PC-9 (cell line): Measurements from ENCODE around the gene SMAD9.

Source experiments
- EZH2 ChIP-seq: fragments of 200-600 bp; sonication (generic); IDR thresholded peaks from 2 replicates; pipeline ENCODE4 v1.8.0; 2017; ENCODE audit warnings: antibody characterized with exemption, low read depth
- TF ChIP-seq, protein P1 (sequence below): fragments of 200-600 bp; sonication (generic); conservative IDR thresholded peaks from 2 replicates; pipeline ENCODE4 v1.6.1; 2017; ENCODE audit warnings: mixed run types, antibody characterized with exemption, mild to moderate bottlenecking, moderate library complexity

DNA sequence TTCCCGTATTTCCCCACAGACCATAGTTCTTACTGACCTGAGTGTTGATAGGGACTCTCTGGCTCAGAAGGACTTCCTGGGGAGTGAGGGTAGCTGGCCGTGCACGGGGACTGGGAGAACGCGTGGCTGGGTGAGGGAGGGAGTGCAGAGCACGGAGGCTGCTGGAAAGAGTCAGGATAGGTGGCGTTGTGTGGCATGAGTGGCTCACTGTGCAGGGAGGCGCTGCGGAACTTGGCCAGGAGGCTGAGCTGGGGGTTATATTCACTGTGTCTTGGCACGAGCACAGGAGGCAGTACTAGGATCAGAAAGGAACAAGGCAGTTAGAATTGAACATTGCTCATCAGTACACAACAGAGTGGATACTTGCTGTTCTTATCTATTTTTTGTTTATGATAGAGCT is 47.4 kb downstream of the SMAD9 start:
- TF ChIP-seq, protein P1, sequence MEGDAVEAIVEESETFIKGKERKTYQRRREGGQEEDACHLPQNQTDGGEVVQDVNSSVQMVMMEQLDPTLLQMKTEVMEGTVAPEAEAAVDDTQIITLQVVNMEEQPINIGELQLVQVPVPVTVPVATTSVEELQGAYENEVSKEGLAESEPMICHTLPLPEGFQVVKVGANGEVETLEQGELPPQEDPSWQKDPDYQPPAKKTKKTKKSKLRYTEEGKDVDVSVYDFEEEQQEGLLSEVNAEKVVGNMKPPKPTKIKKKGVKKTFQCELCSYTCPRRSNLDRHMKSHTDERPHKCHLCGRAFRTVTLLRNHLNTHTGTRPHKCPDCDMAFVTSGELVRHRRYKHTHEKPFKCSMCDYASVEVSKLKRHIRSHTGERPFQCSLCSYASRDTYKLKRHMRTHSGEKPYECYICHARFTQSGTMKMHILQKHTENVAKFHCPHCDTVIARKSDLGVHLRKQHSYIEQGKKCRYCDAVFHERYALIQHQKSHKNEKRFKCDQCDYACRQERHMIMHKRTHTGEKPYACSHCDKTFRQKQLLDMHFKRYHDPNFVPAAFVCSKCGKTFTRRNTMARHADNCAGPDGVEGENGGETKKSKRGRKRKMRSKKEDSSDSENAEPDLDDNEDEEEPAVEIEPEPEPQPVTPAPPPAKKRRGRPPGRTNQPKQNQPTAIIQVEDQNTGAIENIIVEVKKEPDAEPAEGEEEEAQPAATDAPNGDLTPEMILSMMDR: no peak
- TF ChIP-seq EZH2: no peak
